ENCODE results near the gene LUC7L3. TPM values are rescaled to one million over a fixed set of nuclear protein-coding genes. Genes with fewer than 3 reads are reported as not detected.
A peak's percentile ranks its signal among the peaks of the same experiment; 100 is the strongest.
"Not testable (repeated sequence)": the region's sequence is repeated elsewhere in the genome, so short reads cannot be mapped to it uniquely, and the experiment has no call there.

Gene LUC7L3
- polyA plus RNA-seq, 2 of the 4 experiments (the other 2 are of a cell fraction), result 209 to 211 TPM

DNA sequence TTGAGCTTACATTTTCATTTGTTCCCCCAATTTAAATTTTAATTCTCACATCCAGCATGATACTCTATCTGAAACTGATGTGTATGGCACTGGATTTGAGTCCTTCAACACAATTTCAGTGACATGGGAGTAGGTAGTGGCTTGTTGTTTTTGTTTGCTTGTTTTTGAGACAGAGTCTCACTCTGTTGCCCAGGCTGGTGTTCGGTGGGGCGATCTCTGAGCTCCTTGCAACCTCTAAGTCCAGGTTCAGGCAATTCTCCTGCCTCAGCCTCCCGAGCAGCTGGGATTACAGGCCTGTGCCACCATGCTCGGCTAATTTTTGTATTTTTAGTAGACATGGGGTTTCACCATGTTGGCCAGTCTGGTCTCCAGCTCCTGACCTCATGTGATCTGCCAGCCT lies 10.3 kb upstream of the LUC7L3 start:
- Histone ChIP-seq H3K27ac (peak overlapping the region; percentile 96 to 98), H3K4me1 (peaks cover 23% of the 10 kb centered on the region), H3K4me3 (peak overlapping the region; percentile 65; the same call in 1 of the 3 replicates), H3K4me2 (peak overlapping the region; percentile 90)
- ChIA-PET CTCF (interaction anchor here (0.7 to 52.6 kb wide), 9 partner anchors 8 to 162 kb away, joined by 3 to 2097 read pairs (median 5); partner anchors contain the start of genes ABCC3 and SPATA20), POLR2A (interaction anchor here (0.7 to 3.4 kb wide), 2 partner anchors 9 to 10 kb away, joined by 7 to 23 read pairs; partner anchors contain the start of gene LUC7L3)
- not testable (repeated sequence) for ATAC-seq; DNase-seq (ENCODE audit: low read depth in 1 of 2, low spot score in 1 of 2); H3K9me3 ChIP-seq; FAIRE-seq
- 92% methylated on average over 4 of the region's 4 CpGs for WGBS (ENCODE audit: missing lambda C conversion rate)
- TF ChIP-seq, protein P1, sequence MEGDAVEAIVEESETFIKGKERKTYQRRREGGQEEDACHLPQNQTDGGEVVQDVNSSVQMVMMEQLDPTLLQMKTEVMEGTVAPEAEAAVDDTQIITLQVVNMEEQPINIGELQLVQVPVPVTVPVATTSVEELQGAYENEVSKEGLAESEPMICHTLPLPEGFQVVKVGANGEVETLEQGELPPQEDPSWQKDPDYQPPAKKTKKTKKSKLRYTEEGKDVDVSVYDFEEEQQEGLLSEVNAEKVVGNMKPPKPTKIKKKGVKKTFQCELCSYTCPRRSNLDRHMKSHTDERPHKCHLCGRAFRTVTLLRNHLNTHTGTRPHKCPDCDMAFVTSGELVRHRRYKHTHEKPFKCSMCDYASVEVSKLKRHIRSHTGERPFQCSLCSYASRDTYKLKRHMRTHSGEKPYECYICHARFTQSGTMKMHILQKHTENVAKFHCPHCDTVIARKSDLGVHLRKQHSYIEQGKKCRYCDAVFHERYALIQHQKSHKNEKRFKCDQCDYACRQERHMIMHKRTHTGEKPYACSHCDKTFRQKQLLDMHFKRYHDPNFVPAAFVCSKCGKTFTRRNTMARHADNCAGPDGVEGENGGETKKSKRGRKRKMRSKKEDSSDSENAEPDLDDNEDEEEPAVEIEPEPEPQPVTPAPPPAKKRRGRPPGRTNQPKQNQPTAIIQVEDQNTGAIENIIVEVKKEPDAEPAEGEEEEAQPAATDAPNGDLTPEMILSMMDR (IDR thresholded peaks at IDR 0.05), result 0 out of 3 replicates have a peak, but pooled peaks have one; percentile 1

DNA sequence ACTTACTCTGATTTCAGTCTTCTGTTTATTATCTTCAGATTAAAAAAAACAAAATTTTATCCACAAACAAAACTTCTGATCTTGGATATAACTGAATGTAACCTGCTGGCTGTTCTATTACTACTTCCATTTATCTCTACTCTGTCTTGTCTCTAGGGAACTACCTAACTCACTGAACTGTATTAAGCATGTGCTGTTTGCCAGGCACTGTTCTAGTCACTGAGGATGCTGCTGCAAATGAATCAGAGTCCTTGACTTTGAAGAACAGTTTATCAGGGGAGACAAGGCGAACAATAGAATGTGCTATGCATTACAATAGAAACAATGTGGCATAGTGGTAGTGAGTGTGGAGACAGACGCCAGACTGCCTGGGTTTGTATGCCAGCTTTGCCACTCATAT lies 9.4 kb upstream of the LUC7L3 start:
- no peak overlapping the region for H3K27ac ChIP-seq
- H3K4me1 ChIP-seq, result peaks cover 21% of the 10 kb centered on the region
- DNase-seq (ENCODE audit: low read depth in 1 of 2, low spot score in 1 of 2), result no peak
- ChIA-PET CTCF (no interaction called here), POLR2A (no interaction called here)
- 89% methylated on average over 2 of the region's 2 CpGs for WGBS (ENCODE audit: missing lambda C conversion rate)
- no peak for ATAC-seq
- no peak for FAIRE-seq
- H3K4me2 ChIP-seq, result no peak overlapping the region
- TF ChIP-seq TFCP2L1 (CRISPR knock-in tag; IDR thresholded peaks at IDR 0.05) (no peak), RCOR1 (IDR thresholded peaks at IDR 0.05; ENCODE audit: low read depth, low read length) (no peak), HOXB5 (CRISPR knock-in tag; IDR thresholded peaks at IDR 0.05) (no peak), ZSCAN20 (CRISPR knock-in tag; IDR thresholded peaks at IDR 0.05) (no peak), CHD2 (IDR thresholded peaks at IDR 0.05; ENCODE audit: low read length, partially characterized antibody) (no peak), ZC3H11A (IDR thresholded peaks at IDR 0.05) (no peak), ZFP36 (IDR thresholded peaks at IDR 0.05; ENCODE audit: borderline replicate concordance, partially characterized antibody) (no peak), HDAC2 (IDR thresholded peaks at IDR 0.05) (no peak), MAFK (IDR thresholded peaks at IDR 0.05; ENCODE audit: partially characterized antibody) (no peak), RNF2 (IDR thresholded peaks at IDR 0.05; ENCODE audit: borderline replicate concordance, low read depth) (no peak), FOSL2 (IDR thresholded peaks at IDR 0.05) (no peak), FOSL2 (CRISPR knock-in tag; IDR thresholded peaks at IDR 0.05) (no peak), MAZ (IDR thresholded peaks at IDR 0.05; ENCODE audit: borderline replicate concordance, low read depth, low read length) (no peak)
- TF ChIP-seq, protein P2, sequence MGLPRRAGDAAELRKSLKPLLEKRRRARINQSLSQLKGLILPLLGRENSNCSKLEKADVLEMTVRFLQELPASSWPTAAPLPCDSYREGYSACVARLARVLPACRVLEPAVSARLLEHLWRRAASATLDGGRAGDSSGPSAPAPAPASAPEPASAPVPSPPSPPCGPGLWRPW (IDR thresholded peaks at IDR 0.05), result no peak
- TF ChIP-seq, protein P3, sequence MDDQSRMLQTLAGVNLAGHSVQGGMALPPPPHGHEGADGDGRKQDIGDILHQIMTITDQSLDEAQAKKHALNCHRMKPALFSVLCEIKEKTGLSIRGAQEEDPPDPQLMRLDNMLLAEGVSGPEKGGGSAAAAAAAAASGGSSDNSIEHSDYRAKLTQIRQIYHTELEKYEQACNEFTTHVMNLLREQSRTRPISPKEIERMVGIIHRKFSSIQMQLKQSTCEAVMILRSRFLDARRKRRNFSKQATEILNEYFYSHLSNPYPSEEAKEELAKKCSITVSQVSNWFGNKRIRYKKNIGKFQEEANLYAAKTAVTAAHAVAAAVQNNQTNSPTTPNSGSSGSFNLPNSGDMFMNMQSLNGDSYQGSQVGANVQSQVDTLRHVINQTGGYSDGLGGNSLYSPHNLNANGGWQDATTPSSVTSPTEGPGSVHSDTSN (IDR thresholded peaks at IDR 0.05), result no peak
- TF ChIP-seq, protein P4, sequence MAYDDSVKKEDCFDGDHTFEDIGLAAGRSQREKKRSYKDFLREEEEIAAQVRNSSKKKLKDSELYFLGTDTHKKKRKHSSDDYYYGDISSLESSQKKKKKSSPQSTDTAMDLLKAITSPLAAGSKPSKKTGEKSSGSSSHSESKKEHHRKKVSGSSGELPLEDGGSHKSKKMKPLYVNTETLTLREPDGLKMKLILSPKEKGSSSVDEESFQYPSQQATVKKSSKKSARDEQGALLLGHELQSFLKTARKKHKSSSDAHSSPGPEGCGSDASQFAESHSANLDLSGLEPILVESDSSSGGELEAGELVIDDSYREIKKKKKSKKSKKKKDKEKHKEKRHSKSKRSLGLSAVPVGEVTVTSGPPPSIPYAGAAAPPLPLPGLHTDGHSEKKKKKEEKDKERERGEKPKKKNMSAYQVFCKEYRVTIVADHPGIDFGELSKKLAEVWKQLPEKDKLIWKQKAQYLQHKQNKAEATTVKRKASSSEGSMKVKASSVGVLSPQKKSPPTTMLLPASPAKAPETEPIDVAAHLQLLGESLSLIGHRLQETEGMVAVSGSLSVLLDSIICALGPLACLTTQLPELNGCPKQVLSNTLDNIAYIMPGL (CRISPR knock-in tag; IDR thresholded peaks at IDR 0.05; ENCODE audit: borderline replicate concordance), result no peak
- H3K4me3 ChIP-seq, result no peak overlapping the region
- H3K9me3 ChIP-seq, result no peaks in the 10 kb centered on the region

DNA sequence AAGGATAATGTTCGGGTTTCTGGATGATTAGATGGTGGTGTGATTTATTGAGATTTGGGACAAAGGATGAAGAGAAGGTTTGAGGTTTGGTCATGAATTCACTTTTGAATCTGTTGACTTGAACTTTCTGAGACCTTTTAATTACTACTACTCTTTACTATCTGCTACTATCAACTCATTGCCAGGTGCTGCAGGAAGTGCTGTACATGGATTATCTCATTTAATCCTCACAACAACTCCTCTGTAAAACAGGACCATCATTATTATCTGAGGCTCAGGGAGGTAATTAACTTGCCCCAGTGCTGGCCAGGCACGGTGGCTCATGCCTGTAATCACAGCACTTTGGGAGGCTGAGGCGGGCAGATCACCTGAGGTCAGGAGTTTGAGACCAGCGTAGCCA lies 8.8 kb upstream of the LUC7L3 start:
- no peak for ATAC-seq
- Histone ChIP-seq H3K4me1 (peaks cover 21% of the 10 kb centered on the region), H3K27ac (no peak overlapping the region), H3K4me3 (no peak overlapping the region), H3K9me3 (no peaks in the 10 kb centered on the region), H3K4me2 (no peak overlapping the region)
- ChIA-PET CTCF (no interaction called here), POLR2A (no interaction called here)
- no peak for DNase-seq (ENCODE audit: low read depth in 1 of 2, low spot score in 1 of 2)
- 82% methylated on average over 4 of the region's 4 CpGs for WGBS (ENCODE audit: missing lambda C conversion rate)
- no peak for FAIRE-seq
- TF ChIP-seq RARB (CRISPR knock-in tag; IDR thresholded peaks at IDR 0.05) (no peak), RAD21 (conservative IDR thresholded peaks at IDR 0.05 in 1 of 2, IDR thresholded peaks at IDR 0.05 in 1 of 2) (no peak), ZNF302 (CRISPR knock-in tag; IDR thresholded peaks at IDR 0.05) (no peak), EHMT2 (IDR thresholded peaks at IDR 0.05; ENCODE audit: low read depth) (no peak), EP300 (IDR thresholded peaks at IDR 0.05) (no peak), FOSB (CRISPR knock-in tag; IDR thresholded peaks at IDR 0.05) (no peak), POLR2A (IDR thresholded peaks at IDR 0.05; ENCODE audit: low read length) (no peak), NPAS2 (CRISPR knock-in tag; IDR thresholded peaks at IDR 0.05; ENCODE audit: borderline replicate concordance) (no peak), CHD4 (IDR thresholded peaks at IDR 0.05; ENCODE audit: borderline replicate concordance) (no peak)
- TF ChIP-seq, protein P1 (IDR thresholded peaks at IDR 0.05), result no peak
- TF ChIP-seq, protein P5, sequence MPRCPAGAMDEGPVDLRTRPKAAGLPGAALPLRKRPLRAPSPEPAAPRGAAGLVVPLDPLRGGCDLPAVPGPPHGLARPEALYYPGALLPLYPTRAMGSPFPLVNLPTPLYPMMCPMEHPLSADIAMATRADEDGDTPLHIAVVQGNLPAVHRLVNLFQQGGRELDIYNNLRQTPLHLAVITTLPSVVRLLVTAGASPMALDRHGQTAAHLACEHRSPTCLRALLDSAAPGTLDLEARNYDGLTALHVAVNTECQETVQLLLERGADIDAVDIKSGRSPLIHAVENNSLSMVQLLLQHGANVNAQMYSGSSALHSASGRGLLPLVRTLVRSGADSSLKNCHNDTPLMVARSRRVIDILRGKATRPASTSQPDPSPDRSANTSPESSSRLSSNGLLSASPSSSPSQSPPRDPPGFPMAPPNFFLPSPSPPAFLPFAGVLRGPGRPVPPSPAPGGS (IDR thresholded peaks at IDR 0.05), result no peak
